Transverse colon (tissue), 4 donors: ENCODE measurements around the gene CLIC4. TPM values are rescaled to one million over a fixed set of nuclear protein-coding genes. Genes with fewer than 3 reads are reported as not detected.

Experiments
- DNase-seq: peaks from one replicate; pipeline ENCODE4 v3.0.0-alpha.2; 2019
- H3K27ac ChIP-seq, 4 donors: fragments of 200-600 bp; sonication (generic); 2 replicates each; pipeline ENCODE4 v1.5.1; 2016 to 2018; ENCODE audit warnings: inconsistent platforms in 4 of 4
- H3K27me3 ChIP-seq: fragments of 200-600 bp; sonication (generic); 2 replicates; pipeline ENCODE4 v1.5.1; 2017; ENCODE audit warnings: inconsistent platforms
- H3K36me3 ChIP-seq, 4 donors: fragments of 200-600 bp; sonication (generic); 2 replicates each; pipeline ENCODE4 v1.5.1; 2017 to 2019; ENCODE audit warnings: inconsistent platforms in 4 of 4
- H3K4me1 ChIP-seq, 4 donors: fragments of 200-600 bp; sonication (generic); 2 replicates each; pipeline ENCODE4 v1.5.1; 2017 to 2020; ENCODE audit warnings: inconsistent platforms in 4 of 4
- H3K4me3 ChIP-seq, 4 donors: fragments of 200-600 bp; sonication (generic); 1 replicate in 1 of 4; 2 replicates in 3 of 4; pipeline versions ENCODE4 v1.5.1 to v1.6.1; 2017 to 2019; ENCODE audit warnings: inconsistent platforms in 4 of 4
- H3K9me3 ChIP-seq, 2 donors: fragments of 200-600 bp; sonication (generic); 2 replicates each; pipeline ENCODE4 v1.5.1; 2017 to 2019; ENCODE audit warnings: inconsistent platforms in 2 of 2
- CTCF ChIP-seq, 5 experiments: fragments of 200-600 bp in 3 of 5; fragments of 450-650 bp in 2 of 5; sonication (generic) in 3 of 5; IDR thresholded peaks; 1 replicate in 2 of 5; 2 replicates in 3 of 5; pipeline ENCODE4 v1.5.1; 2016 to 2017; ENCODE audit warnings: antibody characterized with exemption in 5 of 5, inconsistent platforms in 3 of 5, mild to moderate bottlenecking in 2 of 5, moderate library complexity in 1 of 5
- EP300 ChIP-seq: sonication (generic); formaldehyde crosslinking; IDR thresholded peaks from one replicate; pipeline ENCODE4 v1.6.1; 2017; ENCODE audit warnings: antibody characterized with exemption, low read depth
- POLR2A ChIP-seq: fragments of 450-650 bp; IDR thresholded peaks from one replicate; pipeline ENCODE4 v1.6.1; 2016; ENCODE audit warnings: antibody characterized with exemption, mild to moderate bottlenecking, moderate library complexity
- POLR2AphosphoS5 ChIP-seq, 3 donors: sonication (generic); formaldehyde crosslinking; IDR thresholded peaks; one replicate each; pipeline ENCODE4 v1.6.1; 2016; ENCODE audit warnings: antibody characterized with exemption in 3 of 3
- WGBS, 2 donors: methylation state at CpG; one replicate each; pipeline ENCODE4 v1.1.5; 2018; ENCODE audit warnings: low coverage in 1 of 2; 5-methylcytosine and 5-hydroxymethylcytosine counted together
- in situ Hi-C, 4 donors: fragments of 200-750 bp; cut with MboI; loops; one replicate each; pipeline versions ENCODE4 v1.15.0 to v1.15.1; 2017; ENCODE audit warnings: low sequenced_read_pairs in 3 of 4, low pct_ligation_motif_present in 1 of 4, low pct_unique_long_range_greater_than_20kb in 1 of 4
- intact Hi-C: fragments of 100-400 bp; cut with DNase I; formaldehyde crosslinking; loops from one replicate; pipeline ENCODE4 v1.15.1; 2023; ENCODE audit warnings: low total_unique reads
- total RNA-seq, 4 donors: library from RNA; depleted of rRNA; stranded (reverse); fragments of >200 nt; gene quantifications; one replicate each; pipeline ENCODE4 v1.1.0, GENCODE V29; 2016

CLIC4 gene
- total RNA-seq, 4 donors from 2014 or later = 52.4 to 107 (median 65.0) TPM

- Histone ChIP-seq H3K4me3 (no peak overlapping the region), H3K36me3 (no peaks in the 10 kb centered on the region), H3K9me3 (no peaks in the 10 kb centered on the region), H3K27ac (peak overlapping the region; percentile 23 to 57 (median 50)), H3K27me3 (no peaks in the 10 kb centered on the region), H3K4me1 (peaks cover 6 to 24% (median 20%) of the 10 kb centered on the region in 4 donors)
- 67 to 68% methylated on average over 1 to 5 of the region's 5 CpGs for WGBS, 2 donors
- intact Hi-C loops (no loop called here), in situ Hi-C loops (no loop called here)
- DNase-seq = no peak
- TF ChIP-seq POLR2A (no peak), POLR2AphosphoS5 (IDR thresholded peaks at IDR 0.05) (no peak)
Measured at GRCh38 chr1:24735156-24735508, 10.1 kb upstream of the CLIC4 start.

- Histone ChIP-seq H3K4me1 (peaks cover 4 to 19% (median 16%) of the 10 kb centered on the region in 4 donors), H3K36me3 (no peaks in the 10 kb centered on the region), H3K4me3 (no peak overlapping the region), H3K27ac (peak overlapping the region; percentile 23 to 57 (median 50)), H3K9me3 (no peaks in the 10 kb centered on the region), H3K27me3 (no peaks in the 10 kb centered on the region)
- intact Hi-C loops (no loop called here), in situ Hi-C loops (no loop called here)
- no peak for TF ChIP-seq CTCF (IDR thresholded peaks at IDR 0.05)
- TF ChIP-seq POLR2AphosphoS5 (IDR thresholded peaks at IDR 0.05) = no peak
- no peak for TF ChIP-seq POLR2A
- TF ChIP-seq EP300 = no peak
- 36 to 50% methylated on average over 8 to 16 of the region's 16 CpGs for WGBS, 2 donors
- DNase-seq = no peak
Measured at GRCh38 chr1:24735509-24736375, 9.5 kb upstream of the CLIC4 start.

- DNase-seq = no peak
- no peaks in the 10 kb centered on the region for H3K9me3 ChIP-seq
- peaks cover 2 to 27% (median 24%) of the 10 kb centered on the region in 4 donors for H3K4me1 ChIP-seq
- TF ChIP-seq POLR2A (no peak), EP300 (no peak), CTCF (IDR thresholded peaks at IDR 0.05) (no peak), POLR2AphosphoS5 (IDR thresholded peaks at IDR 0.05) (no peak)
- no peak overlapping the region for H3K27ac ChIP-seq
- no peak overlapping the region for H3K4me3 ChIP-seq
- no peaks in the 10 kb centered on the region for H3K27me3 ChIP-seq
- WGBS, 2 donors = 83 to 86% methylated on average over 4 to 6 of the region's 6 CpGs
- in situ Hi-C loops = no loop called here
- intact Hi-C loops = no loop called here
- no peaks in the 10 kb centered on the region for H3K36me3 ChIP-seq
Measured at GRCh38 chr1:24737368-24738117, 7.7 kb upstream of the CLIC4 start.

- 97 to 100% methylated on average over 9 of the region's 9 CpGs for WGBS, 2 donors
Measured at GRCh38 chr1:24739241-24739640, 6.0 kb upstream of the CLIC4 start.

More at GRCh38 chr1:24739241-24739640, 6.0 kb upstream of the CLIC4 start:
- Histone ChIP-seq H3K4me3 (no peak overlapping the region), H3K9me3 (no peaks in the 10 kb centered on the region), H3K4me1 (peaks cover 17 to 44% (median 38%) of the 10 kb centered on the region in 4 donors), H3K27me3 (no peaks in the 10 kb centered on the region), H3K36me3 (no peaks in the 10 kb centered on the region), H3K27ac (no peak overlapping the region)
- DNase-seq = no peak
- in situ Hi-C loops = no loop called here
- intact Hi-C loops = no loop called here
- TF ChIP-seq CTCF (IDR thresholded peaks at IDR 0.05) = no peak
- no peak for TF ChIP-seq EP300
- no peak for TF ChIP-seq POLR2A
- TF ChIP-seq POLR2AphosphoS5 (IDR thresholded peaks at IDR 0.05) = no peak
